Tibial nerve (tissue), 4 donors: ENCODE data around the gene SYNPO2.

ENCODE experiments used
- EP300 ChIP-seq, 2 donors: sonication (generic); formaldehyde crosslinking; IDR thresholded peaks; one replicate each; pipeline ENCODE4 v1.6.1; 2017; ENCODE audit warnings: antibody characterized with exemption in 2 of 2, mild to moderate bottlenecking in 1 of 2
- POLR2A ChIP-seq, 2 donors: fragments of 450-650 bp; IDR thresholded peaks; one replicate each; pipeline ENCODE4 v1.6.1; 2017; ENCODE audit warnings: antibody characterized with exemption in 2 of 2, mild to moderate bottlenecking in 2 of 2, moderate library complexity in 2 of 2
- TF ChIP-seq, protein P1 (sequence below), 5 experiments: fragments of 200-600 bp in 3 of 5; fragments of 450-650 bp in 2 of 5; sonication (generic) in 3 of 5; IDR thresholded peaks; one replicate each; pipeline ENCODE4 v1.5.1; 2016 to 2019; ENCODE audit warnings: antibody characterized with exemption in 5 of 5, mild to moderate bottlenecking in 3 of 5, moderate library complexity in 2 of 5

DNA sequence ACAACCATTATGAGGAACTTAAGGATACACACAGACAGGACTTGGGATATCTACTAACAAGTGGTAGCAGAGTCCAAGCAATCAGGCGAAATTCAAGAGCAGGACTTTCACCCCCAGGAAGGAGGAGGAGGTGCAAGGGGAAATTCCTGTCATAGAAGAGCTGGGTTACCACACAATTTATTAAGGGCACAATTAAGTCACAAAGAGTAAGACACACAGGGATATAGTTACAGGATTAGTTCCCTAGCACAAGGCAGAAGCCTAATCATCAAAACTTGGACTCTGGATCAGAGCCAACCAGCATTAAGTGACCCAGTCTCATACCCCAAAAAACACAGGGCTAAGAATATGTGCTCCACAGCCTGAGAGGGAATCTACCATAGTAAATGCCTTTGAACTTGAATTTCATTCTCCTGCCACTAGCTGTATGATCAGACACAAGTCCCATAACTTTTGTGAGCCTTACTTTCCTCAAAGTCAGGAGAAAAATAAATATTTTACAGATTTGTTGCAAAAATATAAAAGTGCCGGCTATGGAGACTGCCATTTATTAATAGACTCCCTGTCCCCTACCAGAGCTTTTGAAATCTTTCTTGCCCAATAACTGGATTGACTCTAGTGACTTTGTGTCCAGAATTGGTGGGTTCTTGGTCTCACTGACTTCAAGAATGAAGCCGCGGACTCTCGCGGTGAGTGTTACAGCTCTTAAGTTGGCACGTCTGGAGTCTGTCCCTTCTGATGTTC is 87.0 kb downstream of the SYNPO2 start:
- TF ChIP-seq EP300 (IDR thresholded peaks at IDR 0.05) (no peak), POLR2A (IDR thresholded peaks at IDR 0.05) (no peak)
- TF ChIP-seq, protein P1, sequence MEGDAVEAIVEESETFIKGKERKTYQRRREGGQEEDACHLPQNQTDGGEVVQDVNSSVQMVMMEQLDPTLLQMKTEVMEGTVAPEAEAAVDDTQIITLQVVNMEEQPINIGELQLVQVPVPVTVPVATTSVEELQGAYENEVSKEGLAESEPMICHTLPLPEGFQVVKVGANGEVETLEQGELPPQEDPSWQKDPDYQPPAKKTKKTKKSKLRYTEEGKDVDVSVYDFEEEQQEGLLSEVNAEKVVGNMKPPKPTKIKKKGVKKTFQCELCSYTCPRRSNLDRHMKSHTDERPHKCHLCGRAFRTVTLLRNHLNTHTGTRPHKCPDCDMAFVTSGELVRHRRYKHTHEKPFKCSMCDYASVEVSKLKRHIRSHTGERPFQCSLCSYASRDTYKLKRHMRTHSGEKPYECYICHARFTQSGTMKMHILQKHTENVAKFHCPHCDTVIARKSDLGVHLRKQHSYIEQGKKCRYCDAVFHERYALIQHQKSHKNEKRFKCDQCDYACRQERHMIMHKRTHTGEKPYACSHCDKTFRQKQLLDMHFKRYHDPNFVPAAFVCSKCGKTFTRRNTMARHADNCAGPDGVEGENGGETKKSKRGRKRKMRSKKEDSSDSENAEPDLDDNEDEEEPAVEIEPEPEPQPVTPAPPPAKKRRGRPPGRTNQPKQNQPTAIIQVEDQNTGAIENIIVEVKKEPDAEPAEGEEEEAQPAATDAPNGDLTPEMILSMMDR (IDR thresholded peaks at IDR 0.05): no peak
